HG02610 (cell line): Measurements from ENCODE around the gene ADISSP.

Experiments
- ATAC-seq: cut with Tn5 transposase; IDR thresholded peaks from one replicate; pipeline ENCODE4 v1.9.1; 2021; ENCODE audit warnings: mild to moderate bottlenecking, moderate library complexity; ENCODE audit not compliant: unreplicated experiment

Gene ADISSP

DNA sequence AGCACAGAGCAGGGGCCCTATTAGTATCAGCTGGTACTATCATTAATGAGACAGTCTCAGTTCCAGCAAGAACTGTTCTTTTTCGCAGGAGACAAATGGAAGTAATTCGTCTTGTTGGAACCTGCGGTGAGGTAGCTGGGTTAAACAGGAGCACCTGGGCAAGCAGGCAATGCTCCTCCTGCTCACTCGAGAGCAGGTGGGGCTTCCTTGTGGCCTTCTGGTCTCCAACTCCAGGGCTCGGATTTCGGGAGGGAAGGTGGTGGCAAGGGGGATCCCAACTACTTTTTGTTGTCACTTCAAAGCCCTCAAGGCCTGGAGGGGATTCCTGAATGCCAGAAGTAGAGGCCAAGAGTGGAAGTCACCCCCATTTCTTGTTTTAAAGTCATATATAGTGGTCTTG, 15.0 kb upstream of the ADISSP start:
- ATAC-seq: no peak

DNA sequence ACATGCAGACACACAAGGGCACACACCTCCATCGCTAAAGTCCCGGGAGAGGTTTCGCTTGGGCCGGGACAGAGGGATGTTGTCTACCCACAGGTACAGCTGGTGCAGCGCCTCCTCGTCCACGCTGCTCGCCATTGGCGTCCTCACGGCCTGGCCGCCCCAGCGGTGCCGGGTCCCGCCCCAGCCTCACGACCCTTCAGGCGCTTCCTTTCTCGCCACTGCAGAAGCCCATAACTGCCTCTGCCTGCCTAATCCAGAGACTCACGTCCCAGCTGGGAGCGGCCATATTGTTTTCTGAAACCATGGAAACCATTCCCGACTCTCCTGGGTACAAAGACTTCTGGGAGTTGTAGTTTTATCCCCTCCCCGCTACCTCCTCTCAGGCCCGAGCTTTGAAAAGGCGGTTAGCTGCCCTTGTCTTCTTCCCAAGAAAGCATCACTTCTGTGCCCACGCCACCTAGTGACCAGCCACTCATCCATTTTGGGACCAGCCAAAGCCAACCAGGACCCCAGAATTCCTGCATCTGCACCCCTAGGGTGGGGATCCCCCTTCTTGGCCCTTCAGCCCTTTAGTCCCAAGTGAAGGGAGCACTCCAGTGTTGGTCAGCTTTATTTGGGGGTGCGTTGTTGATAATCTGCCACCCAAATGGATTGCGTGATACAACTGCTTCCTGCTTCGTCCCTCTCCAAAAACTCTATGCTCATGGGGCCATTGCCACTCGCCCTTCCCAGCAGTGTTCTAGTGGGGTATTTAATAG, 13.8 kb upstream of the ADISSP start, which contains the start of gene SPEF1:
TSS of gene SPEF1 (minus strand) at position 296 of the 758 bp plus-strand sequence. CDS start at position 135, 161 bp downstream.
- ATAC-seq: peak; percentile 70

DNA sequence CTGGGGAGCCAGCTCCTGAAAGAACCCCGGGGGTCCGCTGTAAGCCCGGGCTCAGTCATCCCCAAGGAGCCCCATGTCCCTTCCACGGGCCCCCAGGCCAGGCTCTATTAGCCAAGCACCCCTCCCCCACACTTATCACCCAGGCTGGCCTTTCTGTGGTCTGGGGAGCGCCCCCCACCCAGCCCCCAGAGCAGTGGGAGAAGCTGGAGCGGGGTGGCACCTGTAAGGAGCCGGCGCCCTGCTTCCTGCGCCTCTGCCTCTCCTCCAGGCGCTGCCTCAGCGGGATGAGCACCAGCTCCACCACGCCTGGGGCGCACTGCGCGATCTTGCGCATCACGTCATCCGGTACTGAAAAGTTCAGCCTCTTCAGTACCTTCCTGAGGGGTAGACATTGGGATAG, 11.4 kb upstream of the ADISSP start:
- no peak for ATAC-seq

DNA sequence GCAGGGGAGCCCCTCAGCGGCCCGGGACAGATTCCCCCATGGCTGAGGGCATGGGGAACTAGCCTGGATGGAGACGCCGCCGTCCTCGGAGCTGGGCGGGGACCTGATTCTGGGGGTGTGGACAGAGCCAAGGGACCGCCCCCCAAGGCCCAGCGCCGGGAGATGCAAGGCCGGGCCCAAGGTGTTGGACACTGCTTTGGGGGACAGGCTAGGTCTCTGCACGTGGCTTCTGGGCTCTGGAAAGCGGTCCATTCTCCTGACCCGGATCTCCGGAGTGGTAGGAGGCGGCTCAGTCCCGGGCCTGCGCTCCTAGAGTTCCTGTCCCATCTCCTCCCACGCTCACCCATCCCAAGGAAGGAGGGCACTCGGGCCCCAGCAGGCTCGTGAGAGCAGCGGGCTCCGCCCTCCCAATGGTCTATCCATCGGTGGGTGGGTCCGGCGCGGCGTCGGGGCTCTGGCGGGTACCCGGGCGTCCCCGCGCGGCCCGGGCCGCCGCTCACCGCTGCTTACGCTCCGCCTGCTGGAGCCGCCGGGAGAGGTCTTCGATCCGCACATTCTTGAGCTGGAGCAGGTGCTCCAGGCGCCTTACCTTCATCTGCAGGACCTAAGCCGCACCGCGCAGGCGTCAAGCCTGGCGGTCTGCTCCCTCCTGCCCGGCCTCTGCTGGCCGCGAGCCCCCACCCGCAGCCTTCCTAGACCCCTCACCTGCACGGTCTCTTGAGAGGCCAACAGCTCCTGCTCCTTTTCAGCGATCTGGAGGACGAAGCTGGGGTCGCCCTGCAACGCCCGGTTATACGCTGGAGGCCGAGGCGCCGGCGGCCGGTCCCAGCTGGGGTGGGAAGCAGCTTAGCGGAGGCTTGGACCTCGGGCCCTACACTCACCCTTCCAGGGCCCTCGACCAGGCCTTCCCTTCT, 10.4 kb upstream of the ADISSP start:
- no peak for ATAC-seq

DNA sequence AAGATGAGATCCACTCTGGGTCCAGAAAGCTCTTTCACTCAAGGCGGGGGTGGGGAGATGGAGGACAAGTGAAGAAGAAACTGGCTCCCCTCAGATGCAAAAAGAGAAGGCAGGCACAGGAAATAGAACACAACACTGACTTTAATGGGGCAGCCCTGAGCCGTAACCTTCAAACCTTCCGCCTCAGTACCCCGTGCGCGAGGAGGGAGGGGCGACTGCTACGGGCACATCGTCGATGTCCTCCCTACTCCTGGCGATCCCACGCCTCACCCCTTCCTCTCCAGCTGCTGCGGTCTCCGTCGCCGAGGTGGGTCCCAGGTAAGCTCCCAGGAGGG, 9.8 kb upstream of the ADISSP start:
- ATAC-seq: no peak

DNA sequence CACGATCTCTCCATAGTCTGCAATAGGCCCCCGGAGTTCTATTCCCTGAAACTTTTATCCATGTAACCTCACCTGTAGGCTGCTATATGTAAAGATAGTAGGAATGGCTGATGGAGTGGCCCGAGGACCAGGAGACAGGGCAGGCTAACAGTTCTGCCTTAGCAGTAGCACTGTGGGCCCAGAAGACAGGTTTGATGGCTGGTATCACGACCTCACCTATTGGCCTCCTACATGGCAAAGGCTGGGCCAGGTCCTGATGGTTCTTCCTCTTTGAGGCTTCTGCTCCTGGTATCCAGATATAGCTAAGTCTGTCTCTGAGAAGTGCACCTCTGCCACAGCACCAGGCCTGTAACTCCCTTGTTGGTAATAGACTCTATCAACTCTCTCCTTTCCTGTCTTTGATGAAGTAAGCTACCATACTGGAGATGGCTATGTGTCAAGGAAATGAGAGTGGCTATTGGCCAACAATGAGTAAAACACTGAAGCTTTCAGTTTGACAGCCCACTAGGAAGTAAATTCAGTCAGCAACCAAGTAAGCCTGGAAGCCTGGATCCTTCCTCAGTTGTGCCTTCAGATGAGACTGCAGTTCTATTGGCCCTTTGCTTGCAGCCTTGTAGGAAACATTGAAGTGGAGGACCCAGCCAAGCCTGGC, 8.0 kb upstream of the ADISSP start:
- ATAC-seq: no peak

DNA sequence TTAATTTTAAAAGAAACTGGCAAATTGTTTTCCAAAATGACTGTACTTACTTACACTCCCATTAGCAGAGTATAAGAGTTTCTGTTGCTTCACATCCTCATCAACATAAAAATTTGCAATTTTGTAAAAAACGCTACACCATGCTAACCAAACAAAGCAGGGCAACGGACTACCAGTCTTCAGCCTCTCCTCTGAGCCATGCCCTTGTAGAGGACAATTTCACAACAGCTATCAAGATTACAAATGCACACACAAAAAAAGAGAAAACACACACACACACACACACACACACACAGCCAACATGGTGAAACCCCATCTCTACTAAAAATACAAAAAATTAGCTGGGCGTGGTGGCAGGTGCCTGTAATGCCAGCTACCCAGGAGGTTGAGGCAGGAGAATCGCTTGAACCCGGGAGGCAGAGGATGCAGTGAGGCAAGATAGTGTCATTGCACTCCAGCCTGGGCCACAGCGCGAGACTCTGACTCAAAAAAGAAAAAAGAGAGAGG, 4.1 kb upstream of the ADISSP start:
- ATAC-seq: no peak

DNA sequence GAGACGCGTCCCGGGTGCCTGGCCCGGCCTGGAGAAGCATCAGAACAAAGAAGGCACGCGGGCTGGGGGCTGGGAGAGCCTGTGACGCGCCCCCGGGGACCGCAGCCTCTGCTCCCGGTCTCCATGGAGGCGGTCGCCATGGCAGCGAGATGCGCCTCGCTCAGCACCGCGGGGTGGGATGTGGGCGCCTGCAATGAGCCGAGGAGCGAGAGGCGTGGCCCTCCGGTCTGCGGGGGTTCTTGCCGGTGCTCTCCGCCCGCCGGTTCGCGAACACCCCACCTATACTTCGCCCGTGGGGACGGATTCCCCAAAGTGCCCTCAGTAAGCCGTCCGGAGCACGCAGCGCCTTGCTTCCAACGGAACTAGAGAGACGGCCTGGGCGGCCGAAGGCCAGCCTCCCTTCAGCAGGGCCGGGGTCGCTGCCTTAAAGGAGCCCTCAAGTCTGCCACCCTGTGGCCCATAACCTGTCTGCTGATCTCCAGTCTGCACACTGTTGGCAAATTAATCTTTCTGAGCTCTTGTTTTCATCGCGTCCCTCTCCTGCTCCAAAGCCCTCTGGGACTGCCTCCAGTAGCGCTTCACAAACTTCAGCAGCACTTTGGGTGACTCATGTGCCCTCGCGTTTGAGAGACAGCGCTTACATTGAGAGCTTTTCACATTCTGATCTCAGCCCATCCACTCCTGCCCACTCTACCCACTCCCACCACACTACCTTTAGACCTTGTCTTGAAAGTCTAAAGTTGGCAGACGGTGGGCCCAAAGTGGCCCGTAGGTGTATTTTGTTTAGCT, 983 bp upstream of the ADISSP start:
- ATAC-seq: peak; percentile 29

DNA sequence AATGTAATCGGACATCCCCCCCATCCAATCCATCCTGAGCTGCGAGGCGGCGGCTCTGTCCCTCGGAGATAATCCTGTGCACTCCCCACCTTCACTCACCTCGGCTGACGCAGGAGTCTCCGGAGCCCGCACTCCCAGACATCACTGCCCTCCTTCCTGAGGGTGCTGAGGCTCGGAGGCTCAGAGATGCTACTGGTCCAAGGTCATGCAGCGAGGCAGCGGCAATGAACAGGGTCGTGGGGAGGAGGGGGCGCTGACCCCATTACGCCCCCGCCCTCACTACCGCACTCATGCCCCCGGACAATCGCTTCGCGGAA, 485 bp downstream of the ADISSP start:
- ATAC-seq: no peak

DNA sequence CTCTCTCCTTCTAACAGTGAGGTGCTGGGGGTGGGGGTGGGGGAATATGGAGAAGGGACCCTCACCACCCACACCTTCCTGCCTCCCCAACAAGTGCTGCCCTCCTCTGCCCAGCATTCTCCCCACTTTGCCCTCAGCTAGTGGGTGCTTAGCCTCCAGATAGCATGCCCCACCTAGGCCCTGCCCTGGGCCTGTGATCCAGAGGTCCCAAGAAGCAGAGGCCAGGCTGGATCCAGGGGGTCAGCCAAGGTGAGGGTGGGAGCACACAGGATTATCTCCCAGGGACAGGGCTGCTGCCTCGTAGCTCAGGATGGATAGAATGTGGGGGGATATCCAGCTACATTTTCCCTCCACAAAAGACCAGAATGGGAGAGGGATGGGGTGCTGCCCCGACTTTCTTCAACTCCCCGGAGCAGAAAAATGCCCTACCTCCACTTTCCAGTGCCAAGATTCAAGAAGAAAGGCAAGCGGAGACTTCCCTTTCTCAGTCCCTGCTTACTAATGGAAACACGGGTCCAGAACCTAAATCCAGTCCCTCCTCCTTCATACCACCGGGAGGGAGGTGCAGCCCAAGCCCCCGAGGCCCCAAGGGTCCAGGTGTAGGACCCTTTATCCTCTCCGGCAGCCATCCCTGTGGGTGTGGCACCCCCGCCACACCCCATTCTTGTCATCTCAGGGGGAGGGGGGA, 987 bp downstream of the ADISSP start:
- ATAC-seq: no peak

DNA sequence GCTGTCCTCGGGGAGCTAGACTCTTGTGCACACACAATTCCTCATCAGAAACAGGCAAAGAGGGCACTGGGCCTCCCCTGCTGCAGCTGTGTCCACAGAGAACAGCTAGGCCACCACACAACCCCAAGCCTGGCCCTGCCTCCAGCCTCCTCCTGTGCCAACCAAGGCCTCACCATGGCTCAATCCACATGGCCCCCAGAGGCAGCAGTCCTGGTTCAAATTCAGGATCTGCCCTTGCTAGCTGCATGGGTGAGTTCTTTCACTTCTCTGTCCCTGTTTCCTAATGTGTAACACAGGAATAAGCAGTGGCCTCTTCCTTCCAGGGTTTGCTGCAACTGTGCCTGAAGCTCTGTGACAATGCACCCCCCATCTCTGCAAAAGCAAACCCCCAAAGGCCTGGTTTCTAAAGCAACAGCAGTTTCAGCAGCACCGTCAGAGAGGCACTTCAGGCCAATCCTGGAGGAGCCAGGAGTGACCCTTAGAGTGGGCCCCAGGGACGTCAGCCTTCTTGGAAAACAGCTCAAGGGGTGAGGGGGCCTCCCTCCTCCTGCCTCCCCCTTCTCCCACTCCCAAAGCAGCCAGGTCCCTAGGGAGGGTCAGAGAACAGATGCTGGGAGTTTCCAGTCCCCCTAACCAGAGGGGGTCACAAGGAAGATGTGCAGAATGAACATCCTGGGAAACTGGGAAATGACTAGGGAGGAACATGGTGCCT, 2.2 kb downstream of the ADISSP start:
- no peak for ATAC-seq

DNA sequence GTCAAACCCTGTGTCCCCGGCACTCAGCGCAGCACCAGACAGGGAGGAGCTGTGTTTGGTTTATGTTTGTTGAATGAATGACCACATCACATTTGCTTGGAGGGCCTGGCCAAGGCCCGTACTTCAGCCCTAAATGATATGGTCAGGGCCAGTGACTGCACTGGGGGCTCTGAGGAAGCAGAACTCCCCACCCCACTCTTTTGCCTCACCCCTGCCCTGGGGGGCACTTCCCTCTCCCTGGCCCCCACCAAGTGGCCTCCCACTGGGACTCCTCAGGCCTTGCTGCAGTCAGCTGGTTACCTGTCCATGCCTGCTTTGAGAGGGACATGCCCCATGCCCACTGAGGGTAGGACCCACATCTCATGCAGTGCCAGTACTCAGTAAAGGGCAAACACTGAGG, 2.9 kb downstream of the ADISSP start:
- ATAC-seq: no peak

DNA sequence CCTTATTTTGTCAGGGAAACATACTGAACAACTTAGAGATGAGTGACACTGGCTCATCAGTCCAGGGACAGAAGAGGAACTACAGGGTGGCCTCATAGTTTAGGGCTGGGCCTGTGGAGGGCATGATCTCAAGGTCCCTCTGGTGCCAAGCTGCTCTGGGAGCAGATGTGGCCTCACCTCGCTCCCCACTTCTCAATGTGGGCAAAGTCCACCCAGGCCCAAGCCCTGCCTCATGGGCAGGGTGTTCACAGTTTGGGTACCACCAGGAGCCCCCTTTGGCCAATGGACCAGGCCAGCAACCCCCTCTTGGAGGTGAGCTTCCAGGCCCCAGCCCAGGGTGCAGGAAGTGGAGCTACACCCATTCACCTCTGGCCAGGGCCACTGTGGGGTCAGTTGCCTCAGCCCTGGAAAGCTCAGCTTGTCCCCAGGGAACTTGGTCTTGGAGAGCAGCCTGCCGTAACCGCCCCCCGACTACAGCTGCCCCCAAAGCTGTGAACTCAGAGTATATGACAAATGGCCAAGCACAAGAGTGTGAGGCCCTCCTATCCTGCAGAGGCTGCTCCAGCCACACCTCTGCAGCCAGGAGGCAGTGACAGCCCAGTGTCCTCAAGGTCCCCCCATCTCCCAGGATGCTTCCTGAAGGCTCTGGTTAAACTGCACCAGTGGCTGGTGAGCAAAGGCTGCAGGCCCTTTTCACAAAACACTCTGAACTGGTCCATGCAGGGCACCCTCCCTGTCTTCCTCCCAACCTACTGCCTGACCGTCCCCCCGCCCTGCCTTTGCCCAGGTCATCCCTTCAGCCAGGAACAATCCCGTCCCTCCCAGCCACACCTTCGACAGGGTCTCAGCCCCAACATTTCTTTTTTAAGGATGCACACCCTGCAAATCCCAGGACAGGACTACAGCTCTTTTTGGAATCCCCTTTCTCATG, 3.6 kb downstream of the ADISSP start:
- ATAC-seq: no peak

DNA sequence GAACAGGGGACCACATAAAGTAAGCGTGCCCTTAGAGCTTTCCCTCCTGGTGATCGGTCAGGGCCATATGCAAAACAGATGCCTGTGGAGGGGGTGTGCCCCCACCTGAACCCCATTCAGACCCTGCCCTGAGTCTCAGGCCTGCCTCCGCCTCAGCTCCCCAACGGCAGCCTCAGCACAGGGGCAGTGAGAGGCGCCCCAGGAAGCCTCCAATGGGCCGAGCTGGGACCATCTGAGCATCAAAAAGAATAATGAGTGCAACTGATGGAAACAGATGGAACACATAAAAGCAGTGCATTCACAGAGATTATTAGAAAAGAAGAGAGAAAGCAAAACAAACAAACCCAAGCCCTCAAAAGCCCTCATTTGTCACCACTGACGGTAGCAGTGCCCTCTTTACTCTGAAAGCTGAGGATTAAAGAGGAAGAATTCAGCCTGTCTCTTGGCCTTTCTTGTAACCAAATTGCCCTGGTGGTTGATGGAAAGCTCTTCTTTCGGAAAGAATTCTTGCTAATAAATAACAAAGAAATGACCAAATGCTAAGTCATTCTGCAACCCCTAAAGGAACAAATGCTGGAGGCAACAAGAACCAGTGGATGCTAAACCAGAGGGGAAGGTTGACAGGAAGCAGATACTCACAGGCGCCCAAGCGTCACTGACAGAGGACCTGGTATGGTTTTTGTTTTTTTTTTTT, 6.8 kb downstream of the ADISSP start:
- no peak for ATAC-seq

DNA sequence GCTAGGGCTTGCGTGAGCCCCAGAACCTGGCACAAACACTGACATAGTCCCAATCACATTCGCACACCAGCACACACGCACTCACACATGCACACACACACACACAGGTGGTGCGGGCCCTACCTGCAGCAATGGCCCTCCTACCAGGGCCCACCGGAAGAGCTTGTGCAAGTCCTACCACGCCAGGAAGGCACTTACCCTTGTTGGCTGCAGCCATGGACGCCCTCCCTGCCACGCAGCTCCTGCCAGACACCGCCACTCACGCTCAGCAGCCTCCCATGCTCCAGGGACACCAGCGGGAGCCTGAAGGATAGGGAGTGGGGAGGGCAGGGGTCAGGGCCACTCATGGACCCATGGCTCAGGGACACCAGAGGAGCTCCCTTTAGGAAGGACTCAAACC, 7.7 kb downstream of the ADISSP start:
- ATAC-seq: no peak

DNA sequence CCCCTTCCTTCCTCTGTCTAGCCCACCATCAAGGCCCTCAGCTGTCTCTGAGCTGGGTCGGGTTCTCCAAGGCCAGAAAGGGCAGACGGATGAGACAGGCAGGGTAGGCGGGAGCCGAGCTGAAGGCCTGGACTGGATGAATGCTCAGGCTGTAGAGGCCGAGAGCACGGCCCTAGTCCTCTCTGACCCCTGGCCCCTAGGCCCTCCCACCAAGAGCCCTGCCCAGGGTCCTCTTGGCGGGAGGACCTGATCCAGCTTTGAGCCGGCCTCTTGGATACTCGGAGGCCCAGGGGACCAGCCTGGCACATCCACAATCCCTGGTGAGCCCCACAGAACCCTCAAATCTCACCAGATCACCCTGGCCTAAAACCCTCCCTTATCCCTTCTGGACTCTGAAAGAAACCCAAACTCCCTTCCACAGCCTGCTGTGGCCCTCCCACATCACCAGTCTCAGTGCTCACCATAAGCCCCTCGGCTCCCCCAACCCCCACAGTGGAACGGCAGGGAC, 8.2 kb downstream of the ADISSP start:
- no peak for ATAC-seq

DNA sequence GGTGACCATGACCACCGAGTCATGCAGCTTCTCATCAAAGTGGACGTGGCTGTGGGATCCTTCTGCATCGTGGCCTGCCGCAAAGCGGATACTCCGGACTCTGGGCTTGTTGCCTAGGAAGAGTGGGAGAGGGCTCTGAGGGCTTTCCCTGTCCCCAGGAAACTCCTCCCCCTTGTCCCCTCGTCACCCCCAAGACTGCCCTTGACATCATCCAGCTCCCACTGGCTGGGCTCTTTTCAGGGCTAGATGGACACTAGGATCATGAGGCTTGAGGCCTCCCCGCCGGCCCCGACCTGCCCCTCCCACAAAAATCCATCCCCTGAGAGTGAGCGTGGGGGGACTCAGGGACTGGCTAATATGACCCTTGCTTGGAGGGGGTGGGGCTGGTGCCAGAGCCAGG, 9.0 kb downstream of the ADISSP start:
- ATAC-seq: no peak

DNA sequence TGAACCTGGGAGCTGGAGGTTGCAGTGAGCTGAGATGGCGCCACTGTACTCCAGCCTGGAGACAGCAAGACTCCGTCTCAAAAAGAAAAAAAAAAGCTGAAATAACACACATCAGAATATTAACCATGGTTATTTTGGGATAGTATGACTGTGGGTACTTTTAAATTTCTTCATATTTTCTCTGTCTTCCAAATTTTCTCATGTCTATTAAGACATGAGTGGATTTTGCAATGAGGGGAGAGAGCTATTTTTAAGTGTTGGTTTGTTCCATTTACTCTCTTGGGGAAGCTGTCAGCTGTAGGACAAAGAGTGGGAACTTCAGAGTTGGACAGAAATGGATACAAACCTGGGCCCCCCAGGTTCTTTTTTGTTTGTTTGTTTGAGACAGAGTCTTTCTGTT, 10.3 kb downstream of the ADISSP start:
- ATAC-seq: no peak
